ENCODE results near the gene FAM216A.
"Not testable (repeated sequence)": the region's sequence is repeated elsewhere in the genome, so short reads cannot be mapped to it uniquely, and the experiment has no call there.

Gene FAM216A

DNA sequence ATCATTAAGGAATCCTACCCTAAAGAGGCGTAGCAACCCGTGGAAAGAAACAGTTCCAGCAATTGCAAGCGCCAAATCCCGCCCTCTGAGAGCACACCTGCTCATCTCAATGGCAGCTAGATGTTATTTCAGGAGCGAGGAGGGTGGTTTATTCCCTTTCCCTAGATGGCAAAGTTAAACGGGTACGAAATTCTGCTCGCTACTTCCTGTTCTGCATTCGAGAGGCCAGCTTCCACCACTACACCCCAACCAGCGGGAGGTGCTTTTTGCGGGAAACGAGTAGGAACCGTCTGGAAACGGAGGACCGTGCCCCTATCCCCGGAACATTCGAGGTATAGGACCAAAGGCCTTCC, 32.7 kb downstream of the FAM216A start:
- no peak for DNase-seq (ENCODE audit: low spot score)

DNA sequence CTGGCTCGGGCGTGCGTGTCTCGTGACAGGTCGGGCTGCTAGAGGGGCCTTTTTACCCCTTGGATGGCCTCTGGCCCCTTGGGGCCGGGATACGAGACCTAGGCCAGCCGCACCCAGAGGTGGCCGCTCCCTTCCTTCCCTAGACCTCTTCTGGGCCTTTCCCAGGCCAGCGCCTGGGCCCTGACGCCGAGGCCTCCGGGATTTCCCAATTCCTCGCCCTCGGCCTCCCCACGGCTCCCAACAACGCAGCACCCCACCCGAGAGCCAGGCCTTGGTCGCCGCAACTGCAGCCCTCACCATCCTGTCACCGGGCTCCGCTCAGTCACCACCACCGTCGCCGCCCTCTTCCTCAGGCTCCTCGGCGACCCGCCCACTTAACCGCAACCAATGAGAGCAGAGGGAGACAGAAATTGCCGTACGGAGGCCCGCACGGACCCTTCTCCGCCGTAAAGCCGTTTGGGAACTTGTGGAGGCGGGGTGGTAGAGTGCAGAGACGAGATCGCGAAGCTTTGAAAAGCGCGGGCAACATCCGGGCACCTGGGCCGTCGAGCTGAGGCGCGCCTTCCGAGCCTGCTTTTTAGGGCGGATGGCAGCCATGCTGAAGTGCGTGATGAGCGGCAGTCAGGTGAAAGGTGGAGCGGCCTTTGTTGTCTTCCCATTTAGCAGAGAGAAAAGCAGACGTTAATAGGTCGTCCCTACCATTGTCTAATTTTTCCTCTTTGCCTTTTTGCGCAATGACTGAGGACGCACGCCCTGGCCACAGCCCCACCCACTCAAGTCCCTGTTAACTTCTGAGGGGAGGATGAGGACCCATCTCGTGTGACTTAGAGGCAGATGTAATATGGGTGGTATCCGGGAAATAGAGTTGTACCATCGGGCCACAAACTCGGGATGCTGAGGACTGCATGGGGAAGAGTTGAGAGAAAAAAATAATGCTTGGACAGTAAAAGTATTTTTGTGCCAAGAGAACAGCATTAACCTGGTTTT, 33.4 kb downstream of the FAM216A start, which contains the start of the genes RAD9B and VPS29:
RAD9B (plus strand) TSS at position 580 of the 987 bp plus-strand sequence; CDS start at position 587, 7 bp downstream.
VPS29 (minus strand) TSS at position 360 of the 987 bp plus-strand sequence; CDS start at position 300, 60 bp downstream.
- DNase-seq (ENCODE audit: low spot score): peak; percentile 99

DNA sequence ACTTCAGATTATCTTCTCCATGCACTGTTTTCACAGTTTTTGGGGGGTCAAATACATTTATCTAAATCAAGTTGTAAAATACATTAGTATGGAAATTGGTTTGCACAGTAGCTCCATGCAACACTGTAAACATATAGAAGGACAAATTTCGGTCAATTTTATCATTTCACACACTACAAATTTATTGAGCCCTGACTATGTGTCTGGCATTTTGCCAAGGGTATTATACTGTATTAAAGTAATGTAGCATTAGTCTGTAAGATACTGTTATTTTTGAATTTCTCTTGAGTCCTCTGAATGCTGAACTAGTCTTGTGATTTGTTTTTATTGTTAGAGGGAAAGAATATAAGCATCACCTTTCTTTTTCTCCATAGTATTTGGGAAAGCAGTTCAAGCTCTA, 34.8 kb downstream of the FAM216A start:
- no peak for DNase-seq (ENCODE audit: low spot score)

- no peak for DNase-seq (ENCODE audit: low spot score)
These were observed 36.7 kb downstream of the FAM216A start for GRCh38 chr12:110505332-110505731.

DNA sequence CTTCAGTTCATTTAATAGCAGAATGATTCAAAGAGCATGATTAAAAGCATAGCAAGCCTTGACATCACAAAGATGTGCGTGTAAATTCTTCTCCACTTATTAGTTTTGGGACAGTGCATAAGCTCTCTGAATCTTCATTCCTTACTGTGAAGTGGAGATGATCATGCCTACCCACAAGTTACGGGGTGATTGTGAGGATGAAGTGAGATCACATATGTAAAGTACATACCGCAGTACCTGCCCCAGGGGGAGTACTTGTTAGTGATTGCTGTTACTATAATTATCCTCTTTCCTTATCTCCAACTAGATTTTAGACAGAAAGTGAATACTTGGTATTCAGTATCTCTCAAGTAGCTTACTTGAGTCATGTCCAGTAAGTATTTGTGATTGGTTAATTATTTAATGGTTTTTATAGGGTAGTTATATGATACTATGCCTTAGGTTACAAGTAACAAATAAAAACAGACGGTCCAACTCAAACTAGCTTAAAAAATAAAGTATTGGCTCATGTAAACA, 39.5 kb downstream of the FAM216A start:
- DNase-seq (ENCODE audit: low spot score): no peak

- no peak for DNase-seq (ENCODE audit: low spot score)
These were observed 45.2 kb downstream of the FAM216A start for GRCh38 chr12:110513842-110514241.

GRCh38 chr12:110514363-110514762, 45.7 kb downstream of the FAM216A start:
- DNase-seq (ENCODE audit: low spot score): no peak

GRCh38 chr12:110516995-110517394, 48.4 kb downstream of the FAM216A start:
- no peak for DNase-seq (ENCODE audit: low spot score)

- not testable (repeated sequence) for DNase-seq (ENCODE audit: low spot score)
These were observed 49.4 kb downstream of the FAM216A start for GRCh38 chr12:110518014-110518413.

GRCh38 chr12:110520876-110521712, 52.4 kb downstream of the FAM216A start:
- DNase-seq (ENCODE audit: low spot score): peak; percentile 14

DNA sequence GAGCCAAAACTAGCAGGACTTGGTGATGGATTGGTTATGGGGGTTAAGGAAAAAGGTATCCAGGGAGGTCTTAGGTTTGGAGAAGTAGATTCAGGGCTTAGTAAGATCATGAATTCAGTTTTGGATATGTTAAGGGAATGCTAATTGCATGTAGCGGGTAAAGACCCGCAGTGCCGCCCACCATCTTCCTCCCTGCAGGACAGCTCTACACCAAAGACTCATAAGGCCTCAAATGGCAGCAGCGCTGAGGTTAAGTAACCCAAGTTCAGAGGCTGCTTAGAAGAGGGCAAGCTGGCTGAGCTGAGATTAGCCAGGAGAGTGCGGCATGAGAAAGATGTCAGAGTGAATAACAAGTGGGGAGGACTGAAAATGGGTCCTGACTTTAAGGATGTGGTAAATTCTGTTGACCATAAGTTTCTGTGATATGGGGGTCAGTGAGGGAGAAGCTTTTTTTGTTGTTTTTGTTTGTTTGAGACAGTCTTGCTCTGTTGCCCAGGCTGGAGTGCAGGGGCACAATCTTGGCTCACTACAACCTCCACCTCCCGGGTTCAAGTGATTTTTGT, 59.7 kb downstream of the FAM216A start:
- DNase-seq (ENCODE audit: low spot score): no peak

DNA sequence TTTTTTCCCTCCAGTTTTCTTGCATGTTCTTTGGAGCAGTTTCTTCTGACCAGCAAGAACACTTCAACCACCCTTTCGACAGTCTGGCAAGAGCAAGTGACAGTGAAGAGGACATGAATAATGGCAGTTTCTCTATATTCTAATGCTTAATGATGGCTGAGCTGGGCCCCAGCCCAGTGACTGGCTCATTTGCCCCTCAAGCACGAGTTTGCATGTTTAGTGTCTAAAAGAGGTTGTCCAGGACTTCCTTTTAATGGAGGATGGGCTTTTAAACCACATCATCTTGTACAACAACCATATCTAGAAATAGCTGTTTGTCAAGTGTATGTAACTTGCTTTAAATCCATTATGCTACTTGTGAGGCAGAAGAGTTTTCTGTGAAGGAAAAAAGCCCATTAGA, 61.9 kb downstream of the FAM216A start:
- no peak for DNase-seq (ENCODE audit: low spot score)

GRCh38 chr12:110531741-110532333, 63.2 kb downstream of the FAM216A start:
- no peak for DNase-seq (ENCODE audit: low spot score)

GRCh38 chr12:110532644-110533043, 64.0 kb downstream of the FAM216A start:
- DNase-seq (ENCODE audit: low spot score): no peak

DNA sequence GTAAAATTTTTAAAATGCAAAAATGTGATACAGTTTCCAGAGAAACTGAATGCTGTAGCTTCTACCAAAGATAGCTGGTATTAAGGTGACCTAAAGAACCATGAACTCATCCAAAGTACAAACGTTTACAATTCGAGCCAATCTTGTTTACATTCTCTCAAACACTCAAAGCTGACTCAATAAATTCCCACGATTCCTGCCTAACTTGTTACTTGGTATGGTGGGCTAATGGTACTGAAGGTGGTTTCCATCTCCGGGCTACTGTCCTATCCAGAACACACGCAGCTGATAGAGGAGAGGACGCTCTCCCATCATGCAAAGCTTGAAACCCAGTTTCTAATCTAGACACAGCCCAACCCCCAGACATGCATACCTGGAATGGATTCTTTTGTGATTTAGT, 65.0 kb downstream of the FAM216A start:
- DNase-seq (ENCODE audit: low spot score): no peak

- DNase-seq (ENCODE audit: low spot score): no peak
These were observed 66.2 kb downstream of the FAM216A start for GRCh38 chr12:110534811-110535210.

DNA sequence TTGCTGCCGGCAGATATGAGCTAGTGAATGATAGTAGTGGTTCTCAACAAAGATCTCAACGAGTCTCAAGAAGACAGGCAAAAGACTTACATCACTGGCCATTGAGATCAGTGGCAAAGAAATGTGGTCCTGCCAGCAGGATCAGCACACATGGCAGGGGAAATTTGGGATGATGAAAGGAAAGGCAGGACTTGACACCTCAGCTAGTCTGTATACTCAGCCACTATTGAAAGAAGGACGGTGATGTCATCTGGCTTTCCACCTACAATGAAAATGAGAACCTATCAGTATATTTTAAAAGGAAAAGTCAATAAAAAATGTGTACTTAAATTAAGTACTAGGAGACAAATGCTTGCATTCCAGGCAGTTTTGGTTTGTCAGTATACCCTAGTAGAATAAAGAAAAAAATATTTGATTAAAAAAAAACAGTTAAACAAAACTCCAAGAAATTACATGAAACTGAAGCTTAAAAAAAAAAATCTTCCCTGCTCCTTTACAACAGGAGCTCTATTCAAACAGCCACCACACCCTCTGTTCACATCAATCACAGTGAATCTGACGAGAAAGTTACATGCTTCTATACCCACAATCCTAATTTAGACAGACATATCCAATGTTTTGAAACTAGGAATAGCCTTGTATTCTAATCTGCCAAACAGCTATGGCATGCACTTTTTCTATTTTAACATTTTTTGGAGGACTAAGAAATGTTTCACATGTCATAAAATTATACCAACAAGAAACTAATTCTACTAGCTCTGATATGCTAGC, 68.4 kb downstream of the FAM216A start:
- no peak for DNase-seq (ENCODE audit: low spot score)

DNA sequence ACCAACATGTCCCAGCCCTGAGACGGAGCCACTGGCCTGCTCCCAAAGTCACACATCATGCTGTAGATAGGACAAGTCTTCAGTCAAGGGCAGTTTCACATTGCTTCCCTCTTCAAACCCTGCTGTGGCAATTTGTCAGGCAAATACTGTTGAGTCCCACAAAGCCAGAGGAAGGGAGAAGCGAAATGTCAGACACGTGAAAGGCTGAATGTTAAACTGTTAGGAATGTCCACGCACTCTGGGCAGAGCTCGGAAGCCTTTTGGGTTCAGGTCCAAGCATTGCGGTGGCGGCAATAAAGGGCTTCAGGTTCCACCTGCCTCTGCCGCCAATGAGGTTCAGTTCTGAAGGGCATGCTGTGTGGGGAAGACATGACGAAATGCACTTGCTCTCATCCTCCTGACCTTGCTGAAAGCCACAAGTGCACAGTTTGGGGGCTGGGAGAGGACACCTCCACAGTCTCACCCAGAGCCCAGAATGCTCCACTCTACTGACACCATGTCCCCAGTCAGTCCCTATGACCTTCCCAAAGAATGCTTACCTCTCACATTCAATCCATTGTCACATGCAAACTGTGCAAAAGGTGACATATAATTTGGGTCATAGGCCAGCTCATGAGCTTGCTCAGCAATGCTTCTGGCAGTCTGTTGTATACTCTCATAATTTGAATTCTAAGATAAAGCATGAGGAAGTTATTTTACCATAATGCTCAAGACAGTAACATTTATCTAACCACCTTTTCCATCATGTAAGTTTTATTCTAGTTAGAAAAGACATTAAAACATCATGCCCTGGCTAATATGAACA, 69.2 kb downstream of the FAM216A start:
- DNase-seq (ENCODE audit: low spot score): no peak

DNA sequence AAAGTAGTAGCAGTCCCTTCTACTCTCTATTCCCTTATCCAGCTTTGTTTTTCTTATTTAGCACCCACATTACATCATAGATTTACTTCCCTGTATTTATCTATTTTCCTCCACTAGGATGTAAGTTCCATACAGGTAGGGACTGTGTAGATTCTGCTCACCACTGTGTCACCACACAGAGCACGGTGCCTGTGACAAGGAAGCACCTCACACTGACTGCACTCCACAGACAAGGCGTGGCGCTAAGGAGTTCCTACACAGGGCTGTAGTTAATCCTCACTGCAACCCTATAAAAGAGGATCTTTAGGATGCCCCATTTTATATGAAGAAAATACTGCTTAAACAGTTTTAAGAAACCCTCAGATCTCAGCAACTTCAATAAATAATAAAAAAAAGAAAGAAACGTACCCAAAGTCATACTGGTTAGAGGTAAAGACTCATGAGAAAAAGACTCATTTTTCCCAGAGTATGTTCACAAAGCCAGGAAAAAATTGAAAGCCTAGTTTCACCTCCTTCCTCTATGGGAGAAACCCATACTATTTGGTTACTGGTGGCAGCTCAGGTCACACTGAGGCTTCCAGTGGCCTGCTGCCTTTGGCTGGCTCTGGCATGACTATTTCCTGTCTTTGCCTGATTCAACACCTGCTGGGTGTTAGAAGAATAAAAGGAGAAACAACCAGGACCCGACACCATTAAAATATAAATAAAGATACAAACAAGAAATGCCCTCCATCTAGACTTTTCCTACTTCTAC, 70.4 kb downstream of the FAM216A start:
- DNase-seq (ENCODE audit: low spot score): no peak

Measured in CD4-positive, alpha-beta T cell treated with Interleukin-15 for 4 hours (primary cell).